PC-9 (cell line): Measurements from ENCODE around the gene NETO1. TPM values are rescaled to one million over a fixed set of nuclear protein-coding genes. Genes with fewer than 3 reads are reported as not detected.
A peak's percentile ranks its signal among the peaks of the same experiment; 100 is the strongest.

Experiments used
- BruUV-seq: library from RNA; stranded (reverse); fragments of 400-500 nt; replicated peaks from 2 replicates; lab custom pipeline; 2021; lab: Mats Ljungman, UMichigan
- CTCF ChIA-PET: fragments of 300-600 bp; sonication (Branson Sonifier 250); formaldehyde crosslinking; loops from one replicate; lab custom pipeline; 2022; ENCODE audit warnings: antibody characterized with exemption; lab: Charles Lee
- POLR2A ChIA-PET: fragments of 300-600 bp; sonication (Branson Sonifier 250); formaldehyde crosslinking; loops from one replicate; lab custom pipeline; 2022; ENCODE audit warnings: antibody characterized with exemption; ENCODE audit not compliant: unreplicated experiment; lab: Charles Lee
- DNase-seq, 2 experiments: peaks; one replicate each; pipeline versions ENCODE4 v3.0.0 to v3.0.0-alpha.2; 2015 to 2022; ENCODE audit warnings: mixed read lengths in 1 of 2
- H2AFZ ChIP-seq: fragments of 200-600 bp; sonication (generic); 2 replicates; pipeline ENCODE4 v1.8.1; 2017; ENCODE audit warnings: antibody characterized with exemption
- H3F3A ChIP-seq: fragments of 200-600 bp; sonication (generic); 2 replicates; pipeline ENCODE4 v1.8.1; 2017; ENCODE audit warnings: antibody characterized with exemption, mild to moderate bottlenecking, low read depth; ENCODE audit not compliant: insufficient read depth
- H3K27ac ChIP-seq: fragments of 200-600 bp; sonication (generic); 2 replicates; pipeline ENCODE4 v1.6.1; 2016; ENCODE audit warnings: mixed run types
- H3K27me3 ChIP-seq: fragments of 200-600 bp; sonication (generic); 2 replicates; pipeline ENCODE4 v1.6.1; 2016; ENCODE audit warnings: low read depth, mixed run types; ENCODE audit not compliant: insufficient read depth
- H3K36me3 ChIP-seq: fragments of 200-600 bp; sonication (generic); 2 replicates; pipeline ENCODE4 v1.6.1; 2016; ENCODE audit warnings: low read depth, mixed run types
- H3K4me1 ChIP-seq: fragments of 200-600 bp; sonication (generic); replicated peaks from 2 replicates; pipeline ENCODE4 v1.6.1; 2016; ENCODE audit warnings: mixed run types; ENCODE audit not compliant: insufficient read depth
- H3K4me2 ChIP-seq: fragments of 200-600 bp; sonication (generic); 2 replicates; pipeline ENCODE4 v1.6.1; 2017; ENCODE audit warnings: mixed run types
- H3K4me3 ChIP-seq: fragments of 200-600 bp; sonication (generic); 2 replicates; pipeline ENCODE4 v1.6.1; 2016; ENCODE audit warnings: mixed run types
- H3K79me2 ChIP-seq: fragments of 200-600 bp; sonication (generic); 2 replicates; pipeline ENCODE4 v1.6.1; 2017; ENCODE audit warnings: low read depth, mixed run types
- H3K9me2 ChIP-seq: fragments of 200-600 bp; sonication (generic); 2 replicates; pipeline ENCODE4 v1.8.1; 2017; ENCODE audit warnings: mild to moderate bottlenecking; ENCODE audit not compliant: insufficient read depth
- H3K9me3 ChIP-seq: fragments of 200-600 bp; sonication (generic); 2 replicates; pipeline ENCODE4 v1.8.1; 2016; ENCODE audit warnings: low read depth; ENCODE audit not compliant: insufficient read depth
- H4K20me1 ChIP-seq: fragments of 200-600 bp; sonication (generic); 2 replicates; pipeline ENCODE4 v1.8.1; 2017; ENCODE audit not compliant: insufficient read depth
- EZH2 ChIP-seq: fragments of 200-600 bp; sonication (generic); IDR thresholded peaks from 2 replicates; pipeline ENCODE4 v1.8.0; 2017; ENCODE audit warnings: antibody characterized with exemption, low read depth
- intact Hi-C: fragments of 100-400 bp; cut with micrococcal nuclease; formaldehyde crosslinking; loops from one replicate; pipeline ENCODE4 v1.10.0; 2022; ENCODE audit not compliant: unreplicated experiment
- total RNA-seq: library from RNA; stranded (reverse); gene quantifications from 2 replicates; pipeline ENCODE4 v1.2.3, GENCODE V29; 2021
- TF ChIP-seq, protein P1 (sequence below): fragments of 200-600 bp; sonication (generic); conservative IDR thresholded peaks from 2 replicates; pipeline ENCODE4 v1.6.1; 2017; ENCODE audit warnings: mixed run types, antibody characterized with exemption, mild to moderate bottlenecking, moderate library complexity

Gene NETO1
- total RNA-seq, 1 experiment from 2014 or later, result not detected

DNA sequence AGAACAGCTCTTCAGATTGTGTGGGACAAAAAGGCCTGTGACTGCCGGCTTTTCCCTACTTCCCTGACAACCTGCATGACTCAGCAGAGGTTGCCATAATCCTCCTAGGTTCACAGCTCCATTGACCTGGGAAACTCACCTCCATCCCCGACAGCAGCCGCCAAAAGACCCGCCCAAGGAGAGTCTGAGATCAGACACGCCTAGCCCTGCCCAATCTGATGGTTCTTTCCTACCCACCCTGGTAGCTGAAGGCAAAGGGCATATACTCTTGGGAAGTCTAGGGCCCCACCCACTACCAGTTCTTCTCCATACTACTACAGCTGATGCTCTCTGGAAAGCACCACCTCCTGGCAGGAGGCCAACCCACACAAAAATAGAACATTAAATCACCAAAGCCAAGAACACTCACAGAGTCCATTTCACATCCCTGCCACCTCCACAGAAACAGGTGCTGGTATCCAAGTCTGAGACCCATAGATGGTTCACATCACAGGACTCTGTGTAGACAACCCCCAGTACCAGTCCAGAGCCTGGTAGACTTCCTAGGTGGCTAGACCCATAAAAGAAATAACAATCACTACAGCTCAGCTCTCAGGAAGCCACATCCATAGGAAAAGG, 140.6 kb downstream of the NETO1 start:
- H4K20me1 ChIP-seq, result no peaks in the 10 kb centered on the region
- peaks cover 8% of the 10 kb centered on the region; the same call in 1 of the 2 replicates for H3K4me1 ChIP-seq
- H3K79me2 ChIP-seq, result no peaks in the 10 kb centered on the region
- TF ChIP-seq, protein P1, sequence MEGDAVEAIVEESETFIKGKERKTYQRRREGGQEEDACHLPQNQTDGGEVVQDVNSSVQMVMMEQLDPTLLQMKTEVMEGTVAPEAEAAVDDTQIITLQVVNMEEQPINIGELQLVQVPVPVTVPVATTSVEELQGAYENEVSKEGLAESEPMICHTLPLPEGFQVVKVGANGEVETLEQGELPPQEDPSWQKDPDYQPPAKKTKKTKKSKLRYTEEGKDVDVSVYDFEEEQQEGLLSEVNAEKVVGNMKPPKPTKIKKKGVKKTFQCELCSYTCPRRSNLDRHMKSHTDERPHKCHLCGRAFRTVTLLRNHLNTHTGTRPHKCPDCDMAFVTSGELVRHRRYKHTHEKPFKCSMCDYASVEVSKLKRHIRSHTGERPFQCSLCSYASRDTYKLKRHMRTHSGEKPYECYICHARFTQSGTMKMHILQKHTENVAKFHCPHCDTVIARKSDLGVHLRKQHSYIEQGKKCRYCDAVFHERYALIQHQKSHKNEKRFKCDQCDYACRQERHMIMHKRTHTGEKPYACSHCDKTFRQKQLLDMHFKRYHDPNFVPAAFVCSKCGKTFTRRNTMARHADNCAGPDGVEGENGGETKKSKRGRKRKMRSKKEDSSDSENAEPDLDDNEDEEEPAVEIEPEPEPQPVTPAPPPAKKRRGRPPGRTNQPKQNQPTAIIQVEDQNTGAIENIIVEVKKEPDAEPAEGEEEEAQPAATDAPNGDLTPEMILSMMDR, result no peak
- no peak for TF ChIP-seq EZH2
- no peak overlapping the region for H3K27ac ChIP-seq
- H3F3A ChIP-seq, result no peaks in the 10 kb centered on the region
- CTCF ChIA-PET, result no interaction called here
- H3K9me2 ChIP-seq, result no peaks in the 10 kb centered on the region; the same call in 1 of the 2 replicates
- H3K4me2 ChIP-seq, result 0 out of 2 replicates have a peak overlapping the region, but pooled peaks have one; percentile 12
- no TSS peak for BruUV-seq
- H2AFZ ChIP-seq, result peak overlapping the region; percentile 58; the same call in 1 of the 2 replicates
- intact Hi-C loops, result no loop called here
- peak in 1 of 2 experiments; percentile 18 for DNase-seq
- no peaks in the 10 kb centered on the region for H3K36me3 ChIP-seq
- H3K4me3 ChIP-seq, result no peak overlapping the region
- H3K9me3 ChIP-seq, result 0 out of 2 replicates have a peak, but pooled peaks cover 4% of the 10 kb centered on the region
- H3K27me3 ChIP-seq, result no peaks in the 10 kb centered on the region
- POLR2A ChIA-PET, result no interaction called here

DNA sequence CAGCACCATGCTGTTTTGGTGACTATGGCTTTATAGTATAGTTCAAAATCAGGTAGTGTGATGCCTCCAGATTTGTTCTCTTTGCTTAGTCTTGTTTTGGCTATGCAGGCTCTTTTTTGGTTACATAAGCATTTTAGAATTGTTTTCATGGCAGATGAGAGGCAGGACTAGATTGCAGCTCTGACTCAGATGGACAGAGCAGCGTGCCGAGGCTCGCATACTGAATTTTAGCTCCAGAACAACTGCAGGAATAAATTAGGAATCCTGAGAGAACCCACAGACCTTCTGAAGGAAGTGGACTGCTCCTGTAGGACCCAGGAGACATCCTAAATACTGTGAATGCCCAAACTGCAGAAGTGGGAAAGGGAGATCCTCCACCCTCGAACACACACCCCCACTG, 141.6 kb downstream of the NETO1 start:
- TF ChIP-seq, protein P1, result no peak
- no peak for TF ChIP-seq EZH2
- no peak overlapping the region for H3K4me3 ChIP-seq
- ChIA-PET POLR2A (no interaction called here), CTCF (no interaction called here)
- peaks cover 8% of the 10 kb centered on the region; the same call in 1 of the 2 replicates for H3K4me1 ChIP-seq
- H3K36me3 ChIP-seq, result no peaks in the 10 kb centered on the region
- H3K9me2 ChIP-seq, result no peaks in the 10 kb centered on the region; the same call in 1 of the 2 replicates
- H4K20me1 ChIP-seq, result no peaks in the 10 kb centered on the region
- H3K4me2 ChIP-seq, result no peak overlapping the region
- no peak for DNase-seq
- peak overlapping the region; percentile 58; the same call in 1 of the 2 replicates for H2AFZ ChIP-seq
- H3K9me3 ChIP-seq, result 0 out of 2 replicates have a peak, but pooled peaks cover 4% of the 10 kb centered on the region
- BruUV-seq, result no TSS peak
- no peaks in the 10 kb centered on the region for H3K79me2 ChIP-seq
- no peaks in the 10 kb centered on the region for H3F3A ChIP-seq
- no peaks in the 10 kb centered on the region for H3K27me3 ChIP-seq
- intact Hi-C loops, result no loop called here
- no peak overlapping the region for H3K27ac ChIP-seq

DNA sequence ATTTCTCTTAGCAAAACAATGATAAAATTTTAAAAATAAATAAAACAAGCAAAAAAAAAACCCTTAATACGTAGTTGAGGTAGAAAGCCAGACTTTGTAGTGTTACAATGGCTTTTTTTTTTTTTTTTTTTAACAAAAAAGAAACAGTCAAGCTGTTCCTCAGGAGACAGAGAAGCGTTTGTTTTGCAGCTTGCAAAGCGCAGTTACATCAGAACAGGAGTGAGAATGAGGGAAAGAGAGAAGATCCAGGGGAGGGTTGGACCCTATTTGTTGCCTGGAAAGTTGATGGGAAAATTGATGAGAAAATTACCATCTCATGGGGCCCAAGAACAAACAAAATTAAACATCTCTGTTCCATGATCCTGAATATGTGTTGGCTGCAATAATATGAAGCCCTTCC, 146.5 kb downstream of the NETO1 start:
- no peaks in the 10 kb centered on the region for H3K36me3 ChIP-seq
- intact Hi-C loops, result no loop called here

More for the DNA sequence above, 146.5 kb downstream of the NETO1 start:
- no peak overlapping the region for H3K27ac ChIP-seq
- no peaks in the 10 kb centered on the region for H3K4me1 ChIP-seq
- BruUV-seq, result no TSS peak
- no peaks in the 10 kb centered on the region for H3K27me3 ChIP-seq
- no peaks in the 10 kb centered on the region for H4K20me1 ChIP-seq
- no peak overlapping the region for H3K4me3 ChIP-seq
- no peak for DNase-seq
- no peaks in the 10 kb centered on the region for H3K79me2 ChIP-seq
- no peaks in the 10 kb centered on the region; the same call in 1 of the 2 replicates for H3K9me2 ChIP-seq
- no peaks in the 10 kb centered on the region for H3K9me3 ChIP-seq
- no peak overlapping the region for H2AFZ ChIP-seq
- ChIA-PET POLR2A (no interaction called here), CTCF (interaction anchor here (0.6 kb wide), 1 partner anchor 1723 kb away, joined by 4 read pairs; no protein-coding TSS in a partner anchor)
- no peak for TF ChIP-seq EZH2
- TF ChIP-seq, protein P1, result no peak
- H3F3A ChIP-seq, result no peaks in the 10 kb centered on the region
- no peak overlapping the region for H3K4me2 ChIP-seq
